Astrocyte (in vitro differentiated cells and primary cell): Measurements from ENCODE around the gene COA5. TPM values are rescaled to one million over a fixed set of nuclear protein-coding genes. Genes with fewer than 3 reads are reported as not detected.

Experiments used
- DNase-seq: peaks from one replicate; pipeline ENCODE4 v3.0.0-alpha.2; 2010; ENCODE audit warnings: low read depth
- FAIRE-seq: peaks from 2 replicates; lab custom pipeline; 2011; peaks lifted over from hg19 to GRCh38; lab: Jason Lieb, UNC
- H2AFZ ChIP-seq: 2 replicates; pipeline ENCODE4 v1.6.0; 2012; ENCODE audit warnings: low read depth, low read length, inconsistent platforms
- H3K27ac ChIP-seq: 2 replicates; pipeline ENCODE4 v1.5.1; 2011; ENCODE audit warnings: low read depth, low read length, inconsistent platforms
- H3K27me3 ChIP-seq: 2 replicates; pipeline ENCODE4 v1.6.0; 2011; ENCODE audit warnings: low read length, inconsistent platforms; ENCODE audit not compliant: insufficient read depth
- H3K36me3 ChIP-seq: 2 replicates; pipeline ENCODE4 v1.5.1; 2011; ENCODE audit warnings: low read length, inconsistent platforms; ENCODE audit not compliant: insufficient read depth
- H3K4me1 ChIP-seq: 2 replicates; pipeline ENCODE4 v1.5.1; 2011; ENCODE audit warnings: low read length, inconsistent platforms; ENCODE audit not compliant: insufficient read depth
- H3K4me2 ChIP-seq: 2 replicates; pipeline ENCODE4 v1.6.0; 2012; ENCODE audit warnings: low read length, inconsistent platforms
- H3K4me3 ChIP-seq: 2 replicates; pipeline ENCODE4 v1.5.1; 2011; ENCODE audit warnings: low read depth, mild to moderate bottlenecking, low read length, inconsistent platforms; ENCODE audit not compliant: insufficient read depth
- H3K79me2 ChIP-seq: 2 replicates; pipeline ENCODE4 v1.6.0; 2012; ENCODE audit warnings: mild to moderate bottlenecking, low read length, inconsistent platforms; ENCODE audit not compliant: insufficient read depth
- H3K9ac ChIP-seq: 2 replicates; pipeline ENCODE4 v1.6.0; 2012; ENCODE audit warnings: mild to moderate bottlenecking, low read length, inconsistent platforms
- H3K9me3 ChIP-seq: 2 replicates; pipeline ENCODE4 v1.5.1; 2012; ENCODE audit warnings: low read depth, mild to moderate bottlenecking, low read length, inconsistent platforms; ENCODE audit not compliant: insufficient read depth
- H4K20me1 ChIP-seq: 2 replicates; pipeline ENCODE4 v1.6.0; 2012; ENCODE audit warnings: low read length, inconsistent platforms; ENCODE audit not compliant: insufficient read depth
- H3K27ac Mint-ChIP-seq: one replicate; pipeline ENCODE4 v1.8.0; 2021; ENCODE audit warnings: mild to moderate bottlenecking, mixed read lengths; ENCODE audit not compliant: unreplicated experiment
- H3K27me3 Mint-ChIP-seq: one replicate; pipeline ENCODE4 v1.8.0; 2021; ENCODE audit warnings: low read depth, mixed read lengths; ENCODE audit not compliant: unreplicated experiment
- H3K36me3 Mint-ChIP-seq: one replicate; pipeline ENCODE4 v1.8.0; 2021; ENCODE audit warnings: low read depth, mixed read lengths; ENCODE audit not compliant: unreplicated experiment
- H3K4me1 Mint-ChIP-seq: one replicate; pipeline ENCODE4 v1.8.0; 2021; ENCODE audit warnings: low read depth, mixed read lengths; ENCODE audit not compliant: unreplicated experiment
- H3K4me3 Mint-ChIP-seq: one replicate; pipeline ENCODE4 v1.8.0; 2021; ENCODE audit warnings: mild to moderate bottlenecking, moderate library complexity, mixed read lengths; ENCODE audit not compliant: unreplicated experiment
- H3K9me3 Mint-ChIP-seq: one replicate; pipeline ENCODE4 v1.8.0; 2021; ENCODE audit warnings: mild to moderate bottlenecking, mixed read lengths; ENCODE audit not compliant: unreplicated experiment
- CTCF ChIP-seq: IDR thresholded peaks from 2 replicates; pipeline ENCODE4 v1.5.1; 2011; ENCODE audit warnings: low read depth, mild to moderate bottlenecking, inconsistent platforms, low read length, moderate library complexity; ENCODE audit not compliant: insufficient read depth
- EZH2 ChIP-seq: IDR thresholded peaks from 2 replicates; pipeline ENCODE4 v1.6.1; 2012; ENCODE audit warnings: mild to moderate bottlenecking, low read length, inconsistent platforms; ENCODE audit not compliant: insufficient read depth
- total RNA-seq: library from RNA; stranded (reverse); gene quantifications from 2 replicates; pipeline ENCODE4 v1.2.1, GENCODE V29; 2021

Gene COA5
- total RNA-seq, 1 donor from 2014 or later = 19.8 TPM

GRCh38 chr2:98568161-98568956 lies 40.0 kb downstream of the COA5 start:
- Histone ChIP-seq H3K27me3 (no peaks in the 10 kb centered on the region), H3K9me3 (no peaks in the 10 kb centered on the region), H4K20me1 (peaks cover 3% of the 10 kb centered on the region), H3K4me1 (no peaks in the 10 kb centered on the region), H3K27ac (no peak overlapping the region), H3K4me2 (no peak overlapping the region), H3K36me3 (no peaks in the 10 kb centered on the region), H2AFZ (no peak overlapping the region), H3K4me3 (no peak overlapping the region), H3K79me2 (no peaks in the 10 kb centered on the region), H3K9ac (no peak overlapping the region)
- H3K4me3 Mint-ChIP-seq = no peak overlapping the region
- H3K27ac Mint-ChIP-seq = no peak overlapping the region
- FAIRE-seq = no peak
- H3K36me3 Mint-ChIP-seq = peaks cover 25% of the 10 kb centered on the region
- peaks cover 4% of the 10 kb centered on the region for H3K27me3 Mint-ChIP-seq
- no peak for TF ChIP-seq CTCF
- TF ChIP-seq EZH2 = no peak
- DNase-seq = peak; percentile 26
- H3K4me1 Mint-ChIP-seq = peaks cover 3% of the 10 kb centered on the region
- H3K9me3 Mint-ChIP-seq = no peaks in the 10 kb centered on the region

GRCh38 chr2:98565941-98566340 lies 42.4 kb downstream of the COA5 start:
- H3K36me3 Mint-ChIP-seq = peaks cover 23% of the 10 kb centered on the region
- Histone ChIP-seq H3K27me3 (no peaks in the 10 kb centered on the region), H4K20me1 (peaks cover 3% of the 10 kb centered on the region), H3K27ac (no peak overlapping the region), H3K4me2 (no peak overlapping the region), H3K4me3 (no peak overlapping the region), H3K9me3 (no peaks in the 10 kb centered on the region), H3K4me1 (no peaks in the 10 kb centered on the region), H3K9ac (no peak overlapping the region), H3K36me3 (no peaks in the 10 kb centered on the region), H3K79me2 (no peaks in the 10 kb centered on the region), H2AFZ (no peak overlapping the region)
- H3K27ac Mint-ChIP-seq = no peak overlapping the region
- peaks cover 4% of the 10 kb centered on the region for H3K27me3 Mint-ChIP-seq
- no peaks in the 10 kb centered on the region for H3K9me3 Mint-ChIP-seq
- H3K4me1 Mint-ChIP-seq = peaks cover 3% of the 10 kb centered on the region
- no peak overlapping the region for H3K4me3 Mint-ChIP-seq
- TF ChIP-seq EZH2 (no peak), CTCF (no peak)
- FAIRE-seq = no peak
- DNase-seq = no peak

GRCh38 chr2:98565286-98565860 lies 42.9 kb downstream of the COA5 start:
- H3K27me3 ChIP-seq = no peaks in the 10 kb centered on the region
- H3K4me2 ChIP-seq = no peak overlapping the region
- Mint-ChIP-seq H3K27ac (no peak overlapping the region), H3K4me1 (peaks cover 5% of the 10 kb centered on the region), H3K9me3 (no peaks in the 10 kb centered on the region), H3K4me3 (no peak overlapping the region), H3K27me3 (peaks cover 4% of the 10 kb centered on the region), H3K36me3 (peaks cover 21% of the 10 kb centered on the region)
- H2AFZ ChIP-seq = no peak overlapping the region
- no peak for DNase-seq
- H3K9ac ChIP-seq = no peak overlapping the region
- no peaks in the 10 kb centered on the region for H3K9me3 ChIP-seq
- H4K20me1 ChIP-seq = peaks cover 3% of the 10 kb centered on the region
- TF ChIP-seq CTCF (no peak), EZH2 (no peak)
- no peak for FAIRE-seq
- peaks cover 4% of the 10 kb centered on the region for H3K4me1 ChIP-seq
- no peaks in the 10 kb centered on the region for H3K79me2 ChIP-seq
- H3K36me3 ChIP-seq = no peaks in the 10 kb centered on the region
- H3K27ac ChIP-seq = no peak overlapping the region
- no peak overlapping the region for H3K4me3 ChIP-seq
